GM19043 (cell line): Measurements from ENCODE around the gene TMEM233.
"Not testable (repeated sequence)": the region's sequence is repeated elsewhere in the genome, so short reads cannot be mapped to it uniquely, and the experiment has no call there.

Experiments
- ATAC-seq: cut with Tn5 transposase; IDR thresholded peaks from one replicate; pipeline ENCODE4 v1.9.1; 2021; ENCODE audit warnings: low read depth; ENCODE audit not compliant: unreplicated experiment

TMEM233 gene

GRCh38 chr12:119652665-119653064 is 59.1 kb downstream of the TMEM233 start:
- ATAC-seq = no peak

DNA sequence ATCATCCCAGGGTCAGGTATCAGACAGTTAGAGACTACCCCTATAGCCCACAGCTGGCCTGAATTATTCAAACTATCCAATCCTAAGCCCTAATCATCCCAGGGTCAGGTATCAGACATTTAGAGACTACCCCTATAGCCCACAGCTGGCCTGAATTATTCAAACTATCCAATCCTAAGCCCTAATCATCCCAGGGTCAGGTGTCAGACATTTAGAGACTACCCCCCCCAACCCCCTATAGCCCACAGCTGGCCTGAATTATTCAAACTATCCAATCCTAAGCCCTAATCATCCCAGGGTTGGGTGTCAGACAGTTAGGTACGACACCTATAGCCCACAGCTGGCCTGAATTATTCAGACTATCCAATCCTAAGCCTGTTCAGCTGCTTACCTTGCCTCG is 63.4 kb downstream of the TMEM233 start:
- not testable (repeated sequence) for ATAC-seq

- not testable (repeated sequence) for ATAC-seq
These were observed 64.6 kb downstream of the TMEM233 start for GRCh38 chr12:119658166-119658565.

GRCh38 chr12:119659289-119659897 is 65.8 kb downstream of the TMEM233 start:
- peak; percentile 63 for ATAC-seq

GRCh38 chr12:119660076-119660475 is 66.5 kb downstream of the TMEM233 start:
- no peak for ATAC-seq

- ATAC-seq = no peak
These were observed 68.3 kb downstream of the TMEM233 start for GRCh38 chr12:119661882-119662281.

DNA sequence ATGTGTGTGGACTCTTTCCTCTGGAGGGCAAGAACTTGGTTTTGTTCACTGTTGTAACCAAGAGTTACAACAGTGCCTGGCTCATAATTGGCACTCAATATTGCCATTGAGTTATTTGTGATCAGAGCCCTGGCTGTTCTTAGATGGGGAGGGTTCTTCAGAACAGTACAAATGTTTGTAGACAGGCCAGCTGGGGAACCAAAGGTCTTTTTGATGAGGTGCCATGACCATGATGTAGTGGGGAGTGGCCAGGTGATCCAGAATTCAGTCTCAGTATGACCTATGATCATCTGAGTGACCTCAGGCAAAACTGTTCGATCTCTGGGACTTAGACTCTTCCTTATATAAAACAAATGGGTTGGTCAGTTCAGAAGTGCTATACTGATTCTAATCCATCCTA is 71.1 kb downstream of the TMEM233 start:
- no peak for ATAC-seq

GRCh38 chr12:119665164-119665929 is 71.8 kb downstream of the TMEM233 start:
- ATAC-seq = no peak

DNA sequence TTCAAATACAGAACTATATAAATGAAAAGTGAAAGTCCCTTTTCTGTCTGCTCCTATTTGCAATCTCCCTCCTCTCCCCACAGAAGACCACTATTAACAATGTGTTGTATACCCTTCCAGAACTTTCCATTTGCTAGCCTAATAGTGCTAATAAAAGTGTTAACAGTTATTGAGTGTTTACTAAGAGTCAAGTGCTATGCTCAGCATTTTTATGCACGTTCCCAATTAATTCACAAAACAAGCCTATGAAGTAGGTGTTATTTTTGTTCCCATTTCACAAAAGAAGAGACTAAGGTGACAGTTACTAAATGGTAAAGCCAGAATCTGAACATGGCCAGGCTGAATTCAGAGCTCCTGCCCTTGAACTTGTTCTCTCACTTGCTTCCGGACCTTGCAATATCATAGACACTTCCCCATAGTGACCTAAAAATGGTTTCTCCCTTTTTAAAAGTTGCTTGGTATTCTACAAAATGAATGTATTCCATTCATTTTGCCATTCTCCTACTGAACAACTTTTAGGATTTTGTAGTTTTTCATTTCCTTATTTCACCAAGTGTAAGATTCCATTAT is 72.7 kb downstream of the TMEM233 start:
- ATAC-seq = no peak

DNA sequence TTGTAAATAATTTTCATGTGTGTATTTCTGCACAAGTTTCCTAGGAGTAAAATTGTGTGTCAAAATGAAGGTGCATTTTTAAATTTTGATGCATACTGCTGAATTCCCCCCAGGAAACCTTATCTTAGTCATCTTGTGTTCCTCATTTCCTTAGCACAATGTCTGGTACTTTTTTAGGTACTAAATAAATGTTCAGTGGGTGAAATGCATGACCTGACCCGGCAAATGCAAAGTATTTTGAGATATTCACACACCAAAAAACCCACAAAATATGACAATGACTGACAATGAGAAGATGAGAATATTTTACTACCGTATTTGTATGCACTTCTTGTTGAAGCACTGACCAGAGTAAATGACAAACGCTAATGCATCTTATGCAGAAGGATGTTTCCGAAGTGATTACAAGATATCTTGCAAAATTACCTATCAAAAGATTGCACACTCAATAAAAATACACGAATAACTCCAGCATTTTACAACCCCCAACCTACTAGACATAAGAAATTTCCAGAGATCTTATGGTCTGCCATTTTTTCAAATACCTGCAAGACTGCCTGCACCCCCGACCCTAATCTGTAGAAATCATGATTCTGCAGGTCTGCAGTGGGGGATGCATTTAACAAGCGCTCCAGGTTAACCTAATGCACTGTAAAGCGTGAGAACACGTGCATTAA is 73.5 kb downstream of the TMEM233 start:
- ATAC-seq = peak; percentile 13

DNA sequence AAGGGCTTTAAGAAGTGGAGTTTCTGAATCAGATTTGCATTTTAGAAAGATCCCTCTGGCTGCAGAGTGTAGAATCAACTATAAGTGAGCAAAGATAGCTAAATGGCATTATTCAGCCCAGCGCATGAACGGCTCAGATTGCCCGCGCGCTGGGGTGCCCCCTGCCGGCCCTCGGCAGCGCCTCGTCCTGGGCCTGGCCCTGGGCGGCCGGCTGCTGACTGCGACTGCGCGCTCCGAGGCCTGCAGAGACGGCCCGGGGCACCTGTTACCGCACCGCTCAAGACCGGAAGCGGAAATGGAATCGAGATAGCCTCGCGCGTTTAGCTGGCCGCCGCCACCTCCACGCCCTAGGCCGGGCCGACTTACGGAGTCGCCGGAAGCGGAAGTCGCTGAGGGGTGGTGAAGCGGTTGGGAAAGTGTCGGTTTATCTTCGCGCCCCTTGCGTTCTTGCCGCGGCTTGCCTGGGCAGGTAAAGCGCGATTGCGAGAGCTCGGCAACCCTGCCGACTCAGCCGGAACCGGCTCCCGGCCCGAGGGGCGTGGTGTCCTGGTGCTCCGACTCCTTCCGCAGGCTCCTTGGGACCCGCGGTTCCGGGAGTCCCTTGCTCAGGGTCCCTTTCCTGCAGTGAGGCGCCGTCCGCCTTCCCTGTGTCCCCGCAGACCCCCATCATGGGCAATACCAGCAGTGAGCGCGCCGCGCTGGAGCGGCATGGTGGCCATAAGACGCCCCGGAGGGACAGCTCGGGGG is 74.2 kb downstream of the TMEM233 start, which contains the start of gene PRKAB1:
Gene PRKAB1 (plus strand): TSS at position 557 of the 747 bp plus-strand sequence. CDS start 112 bp downstream, at position 669.
- ATAC-seq = peak; percentile 91

DNA sequence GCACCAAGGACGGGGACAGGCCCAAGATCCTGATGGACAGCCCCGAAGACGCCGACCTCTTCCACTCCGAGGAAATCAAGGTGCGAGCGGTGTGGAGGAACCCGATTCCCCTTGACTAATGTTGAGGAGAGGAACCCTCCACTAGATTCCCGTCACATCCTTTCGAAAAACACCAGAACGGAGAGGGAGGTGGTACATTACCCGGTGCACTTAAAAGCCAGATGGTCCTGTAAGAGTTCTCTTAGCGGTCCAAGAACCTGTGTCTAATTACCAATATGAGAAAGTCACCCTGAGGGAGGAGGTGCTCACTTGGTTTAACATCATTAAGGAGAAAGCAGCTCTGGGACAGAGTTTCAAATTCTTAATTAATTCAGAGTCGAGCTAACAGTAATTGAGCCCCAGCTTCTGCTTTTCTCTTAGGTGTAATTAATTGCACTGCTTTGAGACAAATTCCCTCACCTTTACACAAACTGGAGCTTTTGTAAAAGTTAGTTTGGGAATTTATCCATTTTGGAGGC is 74.8 kb downstream of the TMEM233 start:
- no peak for ATAC-seq

GRCh38 chr12:119669744-119670472 is 76.3 kb downstream of the TMEM233 start:
- no peak for ATAC-seq

DNA sequence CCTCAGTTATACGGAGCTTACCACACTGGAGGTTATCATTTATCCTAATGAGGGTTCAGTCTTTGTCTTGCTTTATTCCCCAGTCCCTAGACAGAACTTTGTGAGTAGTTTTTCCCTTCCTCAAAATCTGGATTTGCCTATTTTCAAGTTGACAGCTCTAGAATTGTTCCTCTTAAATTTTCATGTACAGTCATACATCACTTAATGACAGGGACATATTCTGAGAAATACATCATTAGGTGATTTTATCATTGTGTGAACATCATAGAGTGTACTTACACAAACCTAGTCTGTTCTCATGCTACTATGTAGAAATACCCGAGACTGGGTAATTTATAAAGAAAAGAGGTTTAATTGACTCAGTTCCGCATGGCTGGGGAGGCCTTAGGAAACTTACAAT is 77.5 kb downstream of the TMEM233 start:
- ATAC-seq = no peak

- no peak for ATAC-seq
These were observed 78.6 kb downstream of the TMEM233 start for GRCh38 chr12:119672194-119672593.

- ATAC-seq = no peak
These were observed 80.1 kb downstream of the TMEM233 start for GRCh38 chr12:119673634-119674033.

DNA sequence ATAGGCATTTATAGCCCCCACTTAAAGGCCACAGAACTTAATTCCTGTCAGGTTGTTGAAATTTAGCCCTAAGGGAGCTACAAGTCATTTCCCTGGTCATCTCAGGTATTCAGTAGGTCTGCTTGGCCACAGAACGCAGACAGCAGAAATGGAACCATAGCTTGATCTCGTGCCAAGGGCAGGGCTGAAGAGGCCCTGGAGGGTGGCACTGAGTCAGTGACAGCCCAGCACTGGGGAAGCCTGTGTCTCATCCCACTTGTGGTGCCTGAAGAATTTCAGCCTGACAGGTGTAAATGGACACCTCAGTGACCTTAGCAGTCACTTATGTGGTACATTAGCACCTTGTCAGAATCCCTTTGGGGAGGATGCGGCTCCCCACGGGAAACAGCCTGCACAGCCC is 81.0 kb downstream of the TMEM233 start:
- ATAC-seq = no peak

DNA sequence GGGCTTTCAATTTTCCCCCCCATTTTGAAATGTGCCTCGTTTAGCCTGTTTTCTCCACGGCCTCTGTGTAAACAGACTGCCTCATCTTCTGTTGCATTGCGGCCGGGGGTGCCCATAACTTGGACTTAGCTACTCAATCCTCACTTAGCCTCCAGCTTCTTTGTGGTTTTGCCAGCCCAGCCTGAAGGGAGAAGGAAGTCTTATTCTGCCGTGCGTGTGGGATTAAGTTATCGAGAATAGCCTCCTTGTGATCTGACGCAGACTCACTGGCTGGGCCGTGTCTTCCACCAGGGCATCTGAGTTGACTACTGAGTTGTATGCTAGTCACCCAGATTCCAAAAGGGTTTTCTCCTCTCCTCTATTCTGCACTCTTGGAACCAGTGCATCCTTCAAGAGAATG is 82.4 kb downstream of the TMEM233 start:
- ATAC-seq = no peak

- ATAC-seq = no peak
These were observed 83.0 kb downstream of the TMEM233 start for GRCh38 chr12:119676573-119676972.

DNA sequence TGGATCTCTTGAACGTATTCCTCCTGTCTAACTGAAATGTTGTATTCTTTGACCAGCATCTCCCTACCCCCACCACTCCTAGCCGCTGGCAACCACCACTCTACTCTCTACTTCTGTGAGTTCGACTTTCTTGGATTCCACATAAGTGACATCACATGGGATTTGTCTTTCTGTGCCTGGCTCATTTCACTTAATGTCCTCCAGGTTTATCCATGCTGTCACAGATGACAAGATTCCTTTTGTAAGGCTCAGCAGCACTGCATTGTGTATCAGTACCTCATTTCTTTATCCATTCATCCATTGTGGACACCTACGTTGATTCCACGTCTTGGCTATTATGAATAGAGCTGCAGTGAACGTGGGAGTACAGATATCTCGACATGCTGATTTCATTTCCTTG is 84.9 kb downstream of the TMEM233 start:
- ATAC-seq = no peak
